AG10803 (cell line): ENCODE results near the gene SLC15A5.
A peak's percentile ranks its signal among the peaks of the same experiment; 100 is the strongest.

Experiments used
- DNase-seq: peaks from one replicate; pipeline ENCODE4 v3.0.0; 2010; ENCODE audit warnings: low read depth
- H3K4me3 ChIP-seq: 2 replicates; pipeline ENCODE4 v1.5.1; 2011; ENCODE audit warnings: mild to moderate bottlenecking, low read length, control low read depth
- TF ChIP-seq, protein P1 (sequence below): conservative IDR thresholded peaks from 2 replicates; pipeline ENCODE4 v1.5.1; 2011; ENCODE audit warnings: mild to moderate bottlenecking, low read length, control low read depth, inconsistent platforms

Gene SLC15A5

DNA sequence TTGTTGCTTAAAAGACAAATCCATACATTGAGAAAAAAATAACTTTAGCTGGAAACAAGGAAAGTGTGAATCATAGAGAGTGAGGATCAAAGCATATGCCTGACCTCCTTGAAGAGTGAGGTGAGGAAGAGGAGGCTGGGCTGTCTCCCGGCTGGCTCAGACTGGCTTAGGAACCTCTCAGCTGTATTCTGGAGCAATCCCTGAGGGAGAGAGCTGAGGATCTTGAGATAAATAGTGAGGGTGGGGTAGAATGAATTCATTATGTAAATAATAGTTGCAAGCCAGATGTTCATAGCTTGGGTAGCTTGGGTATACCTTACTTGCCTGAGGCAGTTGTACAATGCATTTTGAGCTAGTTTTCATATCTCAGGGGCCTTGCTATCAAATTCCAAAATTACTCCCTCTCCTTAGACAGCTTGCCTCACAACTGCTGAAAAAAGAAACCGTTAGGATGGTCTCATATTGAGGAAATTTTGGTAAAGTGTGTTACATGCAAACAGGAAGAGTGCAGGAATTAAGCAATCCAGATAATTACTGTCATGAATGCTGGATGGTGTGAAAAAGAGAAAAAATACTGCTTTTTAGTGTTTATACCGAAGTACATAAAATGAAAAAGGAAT lies 30.5 kb upstream of the SLC15A5 start:
- DNase-seq, result no peak
- no peak overlapping the region for H3K4me3 ChIP-seq
- TF ChIP-seq, protein P1, sequence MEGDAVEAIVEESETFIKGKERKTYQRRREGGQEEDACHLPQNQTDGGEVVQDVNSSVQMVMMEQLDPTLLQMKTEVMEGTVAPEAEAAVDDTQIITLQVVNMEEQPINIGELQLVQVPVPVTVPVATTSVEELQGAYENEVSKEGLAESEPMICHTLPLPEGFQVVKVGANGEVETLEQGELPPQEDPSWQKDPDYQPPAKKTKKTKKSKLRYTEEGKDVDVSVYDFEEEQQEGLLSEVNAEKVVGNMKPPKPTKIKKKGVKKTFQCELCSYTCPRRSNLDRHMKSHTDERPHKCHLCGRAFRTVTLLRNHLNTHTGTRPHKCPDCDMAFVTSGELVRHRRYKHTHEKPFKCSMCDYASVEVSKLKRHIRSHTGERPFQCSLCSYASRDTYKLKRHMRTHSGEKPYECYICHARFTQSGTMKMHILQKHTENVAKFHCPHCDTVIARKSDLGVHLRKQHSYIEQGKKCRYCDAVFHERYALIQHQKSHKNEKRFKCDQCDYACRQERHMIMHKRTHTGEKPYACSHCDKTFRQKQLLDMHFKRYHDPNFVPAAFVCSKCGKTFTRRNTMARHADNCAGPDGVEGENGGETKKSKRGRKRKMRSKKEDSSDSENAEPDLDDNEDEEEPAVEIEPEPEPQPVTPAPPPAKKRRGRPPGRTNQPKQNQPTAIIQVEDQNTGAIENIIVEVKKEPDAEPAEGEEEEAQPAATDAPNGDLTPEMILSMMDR, result no peak

DNA sequence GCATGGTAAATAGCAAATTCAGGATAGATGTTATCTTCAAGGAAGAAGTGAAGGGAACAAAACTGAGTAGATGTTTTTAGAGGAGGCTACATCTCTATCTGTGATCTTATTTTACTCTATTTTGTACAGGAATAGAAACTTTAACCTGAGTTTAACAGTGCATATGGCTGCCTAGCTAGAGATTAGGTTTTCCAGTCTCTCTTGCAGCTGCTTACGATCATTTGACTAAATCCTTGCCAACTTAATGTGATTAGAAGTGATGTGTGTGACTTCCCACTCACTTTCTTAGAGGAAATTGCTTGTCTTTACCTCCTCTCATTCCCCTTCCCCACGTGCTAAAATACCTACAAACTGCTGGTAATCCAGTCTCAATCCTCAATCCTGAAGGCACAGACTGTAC lies 26.5 kb upstream of the SLC15A5 start:
- H3K4me3 ChIP-seq, result no peak overlapping the region
- TF ChIP-seq, protein P1, result no peak
- no peak for DNase-seq

DNA sequence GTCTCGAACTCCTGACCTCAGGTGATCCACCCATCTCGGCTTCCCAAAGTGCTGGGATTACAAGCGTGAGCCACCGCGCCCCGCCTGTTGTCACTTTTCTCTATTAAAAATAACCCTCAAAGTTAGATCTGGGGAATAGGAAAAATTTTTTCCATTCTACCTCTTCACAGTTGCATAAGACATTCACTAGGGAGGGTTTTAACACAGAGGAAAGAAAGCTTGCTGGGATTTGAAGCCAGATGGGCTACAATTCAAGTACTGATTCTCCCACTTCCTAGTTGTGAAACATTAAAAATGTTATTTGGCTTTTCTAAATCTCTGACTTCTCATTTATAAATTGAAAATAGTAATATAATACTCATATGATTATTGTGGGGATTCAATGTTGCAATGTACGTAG lies 23.3 kb upstream of the SLC15A5 start:
- no peak overlapping the region for H3K4me3 ChIP-seq
- TF ChIP-seq, protein P1, result no peak
- DNase-seq, result peak; percentile 56

DNA sequence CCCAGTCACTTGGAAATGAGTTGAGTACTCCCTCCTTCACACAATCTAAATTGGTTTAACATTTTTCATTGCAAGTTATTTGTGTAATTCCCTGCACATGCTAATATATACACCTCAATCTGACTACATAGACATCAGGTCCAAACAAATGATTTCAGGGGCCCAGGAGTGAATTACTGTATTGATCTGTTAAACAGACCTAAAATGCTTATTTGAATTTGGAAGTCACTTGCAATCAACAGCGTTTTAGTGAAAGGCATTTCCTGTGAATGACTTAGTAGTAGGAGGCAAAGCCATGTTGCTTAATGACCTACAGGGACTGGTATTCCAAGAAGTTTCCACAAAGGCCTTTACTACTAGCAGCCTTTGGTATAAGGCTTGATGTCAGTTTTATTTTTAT lies 22.6 kb upstream of the SLC15A5 start:
- TF ChIP-seq, protein P1, result no peak
- H3K4me3 ChIP-seq, result no peak overlapping the region
- DNase-seq, result peak; percentile 60

DNA sequence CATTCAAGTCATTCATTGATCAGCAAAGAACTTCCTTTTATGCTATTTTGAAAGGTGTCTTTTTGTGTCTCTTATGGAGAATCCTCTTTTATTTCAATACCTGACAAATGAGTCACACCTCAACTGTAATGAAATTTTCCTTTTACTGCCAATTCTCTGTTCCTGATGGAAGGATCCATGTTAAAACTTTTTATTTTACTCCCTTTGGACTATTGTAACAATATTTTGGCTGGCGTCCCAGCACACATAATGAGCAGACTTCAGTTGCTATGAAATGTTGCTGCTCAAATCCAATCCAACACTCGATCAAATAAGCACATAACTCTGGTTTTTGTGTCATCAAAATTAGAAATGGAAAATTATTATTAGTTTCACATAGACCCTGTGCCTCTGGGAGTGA lies 21.9 kb upstream of the SLC15A5 start:
- H3K4me3 ChIP-seq, result no peak overlapping the region
- TF ChIP-seq, protein P1, result no peak
- DNase-seq, result no peak

DNA sequence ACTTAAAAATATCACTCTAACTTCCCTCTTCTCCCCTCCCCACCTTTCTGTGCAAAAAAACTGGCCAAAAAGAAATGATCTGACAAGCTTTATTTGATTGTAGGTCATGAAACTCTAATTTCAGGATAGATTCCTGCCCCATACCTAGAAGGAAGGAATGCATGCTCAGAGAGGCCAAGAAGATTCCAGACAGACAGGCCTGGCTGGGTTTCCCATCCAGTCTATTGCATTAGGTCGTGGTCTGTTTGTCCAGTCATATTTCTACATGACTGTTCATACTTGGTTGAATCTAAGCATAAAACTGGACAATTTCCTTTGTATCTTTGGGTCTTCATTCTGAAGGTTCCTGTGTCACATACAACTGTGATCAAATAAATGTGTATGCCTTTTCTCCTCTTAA lies 20.0 kb upstream of the SLC15A5 start:
- H3K4me3 ChIP-seq, result no peak overlapping the region
- DNase-seq, result no peak
- TF ChIP-seq, protein P1, result no peak

DNA sequence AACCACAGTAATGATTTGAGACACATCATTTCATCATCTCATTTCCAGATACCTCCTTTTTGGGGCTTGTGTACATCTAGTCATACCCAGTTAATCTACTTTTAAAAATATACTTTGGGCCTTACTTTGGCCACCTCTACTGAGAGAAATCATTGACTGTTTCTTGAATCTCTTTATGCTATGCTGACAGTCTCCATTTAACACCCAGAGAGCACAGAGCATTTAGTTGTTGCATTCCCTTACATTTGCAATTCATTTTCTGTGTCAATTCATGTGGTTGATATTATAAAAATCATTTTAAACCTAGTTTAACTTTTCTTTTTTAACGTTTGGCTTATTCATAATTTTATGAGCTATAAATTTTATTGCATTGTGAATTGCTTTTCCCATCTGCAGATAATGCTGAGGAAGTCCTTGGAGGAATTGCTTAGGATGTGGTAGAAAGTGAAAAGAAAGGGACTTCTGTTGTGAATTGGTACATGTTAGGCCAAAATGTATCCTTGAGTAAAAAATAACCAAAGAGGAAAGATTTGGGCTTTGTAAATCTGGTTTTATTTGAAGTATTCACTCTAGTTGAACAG lies 17.0 kb upstream of the SLC15A5 start:
- no peak for DNase-seq
- TF ChIP-seq, protein P1, result no peak
- no peak overlapping the region for H3K4me3 ChIP-seq
